Measurements from ENCODE around the gene ADRM1.

- no peak for TF ChIP-seq EZH2 (IDR thresholded peaks at IDR 0.05; ENCODE audit: low read depth, unreplicated experiment)
- TF ChIP-seq, protein P1, sequence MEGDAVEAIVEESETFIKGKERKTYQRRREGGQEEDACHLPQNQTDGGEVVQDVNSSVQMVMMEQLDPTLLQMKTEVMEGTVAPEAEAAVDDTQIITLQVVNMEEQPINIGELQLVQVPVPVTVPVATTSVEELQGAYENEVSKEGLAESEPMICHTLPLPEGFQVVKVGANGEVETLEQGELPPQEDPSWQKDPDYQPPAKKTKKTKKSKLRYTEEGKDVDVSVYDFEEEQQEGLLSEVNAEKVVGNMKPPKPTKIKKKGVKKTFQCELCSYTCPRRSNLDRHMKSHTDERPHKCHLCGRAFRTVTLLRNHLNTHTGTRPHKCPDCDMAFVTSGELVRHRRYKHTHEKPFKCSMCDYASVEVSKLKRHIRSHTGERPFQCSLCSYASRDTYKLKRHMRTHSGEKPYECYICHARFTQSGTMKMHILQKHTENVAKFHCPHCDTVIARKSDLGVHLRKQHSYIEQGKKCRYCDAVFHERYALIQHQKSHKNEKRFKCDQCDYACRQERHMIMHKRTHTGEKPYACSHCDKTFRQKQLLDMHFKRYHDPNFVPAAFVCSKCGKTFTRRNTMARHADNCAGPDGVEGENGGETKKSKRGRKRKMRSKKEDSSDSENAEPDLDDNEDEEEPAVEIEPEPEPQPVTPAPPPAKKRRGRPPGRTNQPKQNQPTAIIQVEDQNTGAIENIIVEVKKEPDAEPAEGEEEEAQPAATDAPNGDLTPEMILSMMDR (conservative IDR thresholded peaks at IDR 0.05; ENCODE audit: low read depth in 2 of 2) = no peak
- TF ChIP-seq EZH2phosphoT487 (IDR thresholded peaks at IDR 0.05; ENCODE audit: unreplicated experiment) = no peak
- no peak for TF ChIP-seq POLR2AphosphoS5 (IDR thresholded peaks at IDR 0.05; ENCODE audit: low read depth)
- no peak for TF ChIP-seq CREB1 (CRISPR knock-in tag; IDR thresholded peaks at IDR 0.05; ENCODE audit: low read depth)
- no peak for TF ChIP-seq REST (IDR thresholded peaks at IDR 0.05; ENCODE audit: unreplicated experiment)
- TF ChIP-seq ZNF114 (CRISPR knock-in tag; IDR thresholded peaks at IDR 0.05) = no peak
- TF ChIP-seq ETS1 (IDR thresholded peaks at IDR 0.05) = no peak
- no peak for TF ChIP-seq NANOG (IDR thresholded peaks at IDR 0.05; ENCODE audit: borderline replicate concordance)
- no peak for TF ChIP-seq JUNB (IDR thresholded peaks at IDR 0.05; ENCODE audit: unreplicated experiment)
- no peak for TF ChIP-seq STAT1 (IDR thresholded peaks at IDR 0.05; ENCODE audit: unreplicated experiment)
- TF ChIP-seq ZNF331 (CRISPR knock-in tag; IDR thresholded peaks at IDR 0.05; ENCODE audit: low read depth) = no peak
These were observed 31.2 kb downstream of the ADRM1 start for GRCh38 chr20:62333820-62334595.

All from GM23338 (cell line).